ES-I3 (cell line): ENCODE data around the gene IL19.
"Not testable (repeated sequence)": the region's sequence is repeated elsewhere in the genome, so short reads cannot be mapped to it uniquely, and the experiment has no call there.

Experiments used
- H3K36me3 ChIP-seq: 2 replicates; pipeline ENCODE4 v1.6.1; 2013; ENCODE audit warnings: mild to moderate bottlenecking, low read length, control low read depth, moderate library complexity; ENCODE audit not compliant: insufficient read depth
- H3K4me1 ChIP-seq: 2 replicates; pipeline ENCODE4 v1.6.1; 2013; ENCODE audit warnings: mild to moderate bottlenecking, control low read depth, low read length; ENCODE audit not compliant: insufficient read depth
- H3K9ac ChIP-seq: 2 replicates; pipeline ENCODE4 v1.6.1; 2013; ENCODE audit warnings: low read depth, mild to moderate bottlenecking, low read length, moderate library complexity
- H3K9me3 ChIP-seq: 2 replicates; pipeline ENCODE4 v1.6.1; 2013; ENCODE audit warnings: mild to moderate bottlenecking, low read length, moderate library complexity; ENCODE audit not compliant: control insufficient read depth, insufficient read depth

The IL19 gene

DNA sequence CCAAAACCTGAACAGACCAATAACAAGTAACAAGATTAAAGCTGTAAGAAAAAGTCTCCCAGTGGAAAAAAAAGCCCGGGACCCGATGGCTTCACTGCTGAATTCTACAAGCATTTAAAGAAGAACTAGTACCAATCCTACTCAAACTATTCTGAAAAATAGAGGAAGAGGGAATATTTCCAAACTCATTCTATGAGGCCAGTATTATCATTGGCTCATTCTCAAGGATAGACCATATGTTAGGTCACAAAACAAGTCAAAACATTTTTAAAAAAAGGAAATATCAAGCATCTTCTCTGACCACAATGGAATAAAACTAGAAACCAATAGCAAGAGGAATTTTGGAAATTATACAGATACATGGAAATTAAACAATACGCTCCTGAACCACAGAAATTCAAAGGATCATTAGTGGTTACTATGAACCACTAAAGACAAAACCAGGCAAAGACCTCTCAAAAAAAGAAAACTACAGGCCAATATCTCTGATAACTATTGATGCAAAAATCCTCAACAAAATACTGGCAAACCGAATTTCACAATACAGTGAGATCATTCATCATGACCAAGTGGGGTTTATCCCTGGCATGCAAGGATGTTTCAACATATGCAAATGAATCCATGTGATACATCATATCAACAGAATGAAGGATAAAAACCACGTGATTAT lies 80.9 kb downstream of the IL19 start:
- H3K4me1 ChIP-seq = no peaks in the 10 kb centered on the region
- H3K36me3 ChIP-seq = no peaks in the 10 kb centered on the region; the same call in 1 of the 2 replicates
- no peak overlapping the region for H3K9ac ChIP-seq
- no peaks in the 10 kb centered on the region; the same call in none of the 2 replicates for H3K9me3 ChIP-seq

DNA sequence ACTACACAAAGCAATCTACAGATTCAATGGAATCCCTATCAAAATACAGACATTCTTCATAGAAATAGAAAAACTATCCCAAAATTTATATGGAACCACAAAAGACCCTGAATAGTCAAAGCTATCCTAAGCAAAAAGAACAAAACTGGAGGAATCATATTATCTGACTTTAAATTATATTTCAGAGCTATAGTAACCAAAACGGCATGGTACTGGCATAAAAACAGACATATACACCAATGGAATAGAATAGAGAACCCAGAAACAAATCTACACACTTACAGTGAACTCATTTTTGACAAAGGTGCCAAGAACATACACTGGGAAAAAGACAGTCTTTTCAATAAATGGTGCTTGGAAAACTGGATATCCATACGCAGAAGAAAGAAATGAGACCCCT lies 82.1 kb downstream of the IL19 start:
- not testable (repeated sequence) for H3K36me3 ChIP-seq, H3K4me1 ChIP-seq, H3K9ac ChIP-seq, H3K9me3 ChIP-seq

DNA sequence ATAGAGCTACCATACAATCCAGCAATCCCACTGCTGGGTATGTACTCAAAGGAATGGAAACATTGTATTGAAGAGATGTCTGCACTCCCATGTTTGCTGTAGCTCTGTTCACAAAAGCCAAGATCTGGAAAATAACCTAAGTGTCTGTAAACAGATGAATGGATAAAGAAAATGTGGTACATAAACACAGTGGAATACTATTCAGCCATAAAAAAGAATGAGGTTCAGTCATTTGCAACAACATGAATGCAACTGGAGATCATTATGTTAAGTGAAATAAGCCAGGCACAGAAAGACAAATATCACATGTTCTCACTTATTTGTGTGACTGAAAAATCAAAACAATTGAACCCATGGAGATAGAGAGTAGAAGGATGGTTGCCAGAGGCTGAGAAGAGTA lies 83.1 kb downstream of the IL19 start:
- not testable (repeated sequence) for H3K9ac ChIP-seq, H3K36me3 ChIP-seq, H3K9me3 ChIP-seq, H3K4me1 ChIP-seq

DNA sequence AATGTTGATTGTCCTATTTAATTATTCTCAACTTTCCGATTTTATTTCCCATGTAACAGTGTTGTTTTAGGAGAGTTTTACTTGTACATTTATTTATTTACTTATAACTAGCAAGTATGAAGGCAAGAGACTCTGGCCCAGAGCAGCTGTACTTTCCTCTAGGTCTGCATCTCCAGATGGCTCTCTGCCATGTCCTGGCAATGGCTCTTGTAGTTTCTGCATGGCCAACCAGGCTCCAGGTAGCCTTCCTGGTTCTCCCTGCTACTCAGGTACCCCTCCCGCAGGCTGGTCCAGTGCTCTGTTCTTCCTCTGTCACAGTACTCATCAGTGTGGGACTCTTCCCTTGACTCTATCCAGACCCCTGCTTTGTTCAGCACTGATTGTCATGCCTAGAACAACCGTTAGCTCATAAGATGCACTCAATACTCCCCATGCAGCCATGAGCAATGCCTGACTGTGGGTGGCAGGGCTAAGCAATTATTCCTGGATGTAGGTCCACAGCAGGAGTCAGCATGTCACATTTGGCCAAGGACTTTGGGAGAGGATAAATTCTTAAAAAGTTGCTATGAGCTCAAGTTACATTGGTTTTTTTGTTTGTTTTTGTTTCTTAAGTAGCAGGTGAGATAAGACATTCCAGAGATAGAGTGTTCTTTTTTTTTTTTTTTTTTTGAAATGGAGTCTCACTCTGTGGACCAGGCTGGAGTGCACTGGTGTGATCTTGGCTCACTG lies 84.0 kb downstream of the IL19 start:
- Histone ChIP-seq H3K9ac (no peak overlapping the region), H3K4me1 (no peaks in the 10 kb centered on the region), H3K9me3 (no peaks in the 10 kb centered on the region; the same call in none of the 2 replicates), H3K36me3 (no peaks in the 10 kb centered on the region; the same call in 1 of the 2 replicates)

DNA sequence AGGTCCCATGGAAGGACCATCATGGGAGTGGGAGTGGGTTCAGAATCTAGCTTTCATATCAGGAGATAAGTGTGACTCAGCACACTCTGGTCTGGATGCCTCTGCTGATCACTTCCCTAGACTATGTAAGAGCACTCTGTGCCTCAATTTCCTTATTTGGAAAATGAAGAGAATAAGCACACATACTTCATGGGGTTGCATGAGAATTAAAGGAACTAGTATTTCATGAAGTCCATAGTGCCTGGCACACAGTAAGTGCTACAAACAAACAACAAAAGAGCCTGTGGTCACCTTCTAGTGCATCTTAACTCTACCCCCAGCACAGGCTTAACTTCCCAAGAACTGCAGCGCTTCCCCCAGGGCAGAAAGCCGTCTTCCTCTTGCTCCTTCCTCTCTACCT lies 85.3 kb downstream of the IL19 start:
- H3K36me3 ChIP-seq = no peaks in the 10 kb centered on the region; the same call in 1 of the 2 replicates
- no peaks in the 10 kb centered on the region for H3K4me1 ChIP-seq
- no peak overlapping the region for H3K9ac ChIP-seq
- no peaks in the 10 kb centered on the region; the same call in none of the 2 replicates for H3K9me3 ChIP-seq

DNA sequence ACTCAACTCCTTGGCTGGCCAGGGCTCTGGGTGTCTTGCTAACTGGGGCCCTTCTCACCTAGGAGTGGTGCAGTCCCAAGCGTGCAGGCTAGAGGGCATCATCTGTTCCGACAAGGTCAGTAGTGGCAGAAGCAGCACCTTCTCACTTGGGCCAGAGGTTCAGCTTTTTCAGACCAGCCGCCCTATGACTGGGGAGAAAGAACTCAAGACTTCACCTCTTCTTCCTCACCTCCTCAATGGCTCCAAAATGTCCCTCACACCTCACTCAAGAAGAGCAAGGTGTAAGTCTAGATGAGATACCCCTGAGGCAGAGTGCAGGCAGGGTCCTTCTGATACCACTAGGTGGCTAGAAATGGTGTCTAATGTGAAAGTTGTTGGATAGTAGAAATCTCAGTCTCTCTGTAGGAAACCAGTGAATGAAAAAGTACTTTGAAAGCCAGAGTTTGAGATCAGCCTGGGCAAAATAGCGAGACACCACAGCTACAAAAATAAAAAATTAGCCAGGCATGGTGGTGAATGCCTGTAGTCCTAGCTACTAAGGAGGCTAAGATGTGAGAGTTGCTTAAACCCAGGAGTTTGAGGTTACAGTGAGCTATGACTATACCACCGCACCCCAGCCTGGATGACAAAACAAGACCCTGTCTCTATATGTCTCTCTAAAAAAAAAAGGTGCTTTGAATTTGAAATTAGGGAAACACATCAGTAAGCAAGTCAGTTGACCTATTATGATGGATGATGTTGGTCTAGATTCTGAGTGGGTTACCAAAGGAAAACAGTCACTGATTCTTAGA lies 86.3 kb downstream of the IL19 start:
- no peaks in the 10 kb centered on the region for H3K4me1 ChIP-seq
- H3K36me3 ChIP-seq = no peaks in the 10 kb centered on the region; the same call in 1 of the 2 replicates
- H3K9me3 ChIP-seq = no peaks in the 10 kb centered on the region; the same call in none of the 2 replicates
- H3K9ac ChIP-seq = no peak overlapping the region

DNA sequence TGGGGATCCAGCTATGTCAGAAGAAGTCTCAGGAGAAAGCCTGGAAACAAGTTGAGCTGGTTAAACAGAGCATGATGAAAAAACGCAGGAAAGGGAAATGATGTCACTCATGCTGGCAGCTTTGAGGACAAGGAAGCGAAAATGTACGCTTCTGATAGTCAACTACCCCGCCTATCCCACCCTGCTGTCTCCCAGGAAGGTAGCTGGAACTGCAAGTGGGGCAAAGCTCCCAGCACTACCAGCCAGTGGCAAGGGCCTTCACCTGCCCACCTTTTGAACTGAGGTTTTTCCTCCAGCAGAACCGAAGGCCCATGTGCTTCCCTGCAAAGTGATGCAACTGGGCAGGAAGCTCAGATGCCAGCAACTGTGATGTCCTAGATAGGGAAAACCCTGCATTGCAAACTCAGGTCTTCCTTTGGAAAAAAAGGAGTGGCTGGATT lies 88.5 kb downstream of the IL19 start:
- H3K36me3 ChIP-seq = no peaks in the 10 kb centered on the region; the same call in 1 of the 2 replicates
- H3K9ac ChIP-seq = no peak overlapping the region
- no peaks in the 10 kb centered on the region for H3K9me3 ChIP-seq
- no peaks in the 10 kb centered on the region for H3K4me1 ChIP-seq

DNA sequence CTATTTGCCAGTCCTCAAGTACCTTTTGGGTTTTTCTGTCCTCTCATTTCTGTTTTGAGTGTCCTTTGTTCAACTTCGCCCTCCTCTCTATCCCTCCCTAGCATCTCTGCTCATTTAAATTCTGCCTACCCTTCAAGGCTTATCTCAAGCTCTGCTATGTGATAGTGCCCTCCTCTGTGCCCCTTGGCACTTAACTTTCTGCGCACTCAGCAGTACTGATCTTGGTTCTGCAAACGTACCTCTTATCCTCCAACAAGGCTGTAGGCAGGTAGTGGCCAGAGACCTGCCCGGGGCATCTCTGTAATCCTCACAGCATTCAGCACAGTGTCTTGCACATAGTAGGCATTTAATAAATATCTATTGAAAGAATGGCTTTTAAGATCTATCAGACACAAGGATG lies 89.6 kb downstream of the IL19 start:
- Histone ChIP-seq H3K36me3 (no peaks in the 10 kb centered on the region; the same call in 1 of the 2 replicates), H3K4me1 (no peaks in the 10 kb centered on the region), H3K9me3 (no peaks in the 10 kb centered on the region), H3K9ac (no peak overlapping the region)

DNA sequence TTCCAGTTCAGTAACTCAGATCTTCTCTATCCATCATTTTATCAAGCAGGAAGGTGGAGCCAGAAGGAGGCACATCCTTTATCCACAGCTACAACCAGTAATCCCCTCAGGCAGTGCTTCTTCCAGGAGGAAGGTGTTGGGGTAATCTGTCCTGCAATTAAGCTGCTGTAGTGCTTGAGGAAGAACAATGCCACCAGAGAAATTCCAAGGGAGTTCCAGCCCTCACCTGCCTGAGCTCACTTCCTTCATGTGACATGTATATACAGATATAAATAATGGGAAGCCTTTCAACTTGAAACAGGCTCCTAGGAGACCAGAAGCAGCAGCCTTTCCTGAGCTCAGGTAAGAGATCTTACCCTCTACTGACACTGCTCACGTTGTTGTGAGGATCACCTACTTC lies 92.7 kb downstream of the IL19 start:
- Histone ChIP-seq H3K36me3 (no peaks in the 10 kb centered on the region), H3K9me3 (no peaks in the 10 kb centered on the region), H3K4me1 (no peaks in the 10 kb centered on the region), H3K9ac (no peak overlapping the region)

DNA sequence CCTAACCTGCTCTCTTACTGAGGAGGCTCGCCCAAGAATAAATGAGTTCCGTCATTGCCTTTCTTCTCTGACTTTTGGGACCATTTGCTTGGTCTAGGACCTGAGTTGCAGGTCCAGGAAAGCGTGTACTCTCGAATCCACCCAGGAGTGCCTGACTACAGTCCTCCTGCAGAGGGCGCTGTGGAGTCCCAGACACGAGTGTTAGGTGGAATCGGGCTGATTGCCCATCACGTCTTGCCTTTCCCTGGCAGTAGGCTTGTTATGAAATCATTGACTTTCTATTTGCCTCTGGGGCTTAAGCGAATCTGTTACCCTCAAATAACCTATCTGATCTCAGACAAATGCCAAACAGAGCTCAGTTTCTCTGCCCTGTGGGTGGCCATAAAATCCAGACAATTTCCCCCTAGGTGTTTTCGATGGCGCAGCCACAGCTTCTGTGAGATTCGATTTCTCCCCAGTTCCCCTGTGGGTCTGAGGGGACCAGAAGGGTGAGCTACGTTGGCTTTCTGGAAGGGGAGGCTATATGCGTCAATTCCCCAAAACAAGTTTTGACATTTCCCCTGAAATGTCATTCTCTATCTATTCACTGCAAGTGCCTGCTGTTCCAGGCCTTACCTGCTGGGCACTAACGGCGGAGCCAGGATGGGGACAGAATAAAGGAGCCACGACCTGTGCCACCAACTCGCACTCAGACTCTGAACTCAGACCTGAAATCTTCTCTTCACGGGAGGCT lies 94.5 kb downstream of the IL19 start, which contains the start of gene IL20:
TSS of gene IL20 (plus strand) at position 685 of the 733 bp plus-strand sequence. CDS start 230 bp downstream, outside the sequence.
- H3K9ac ChIP-seq = no peak within 1 kb of the TSS
- no peaks in the 10 kb centered on the region for H3K4me1 ChIP-seq
- H3K9me3 ChIP-seq = no peaks in the 10 kb centered on the region
- H3K36me3 ChIP-seq = no peaks in the 10 kb centered on the region

DNA sequence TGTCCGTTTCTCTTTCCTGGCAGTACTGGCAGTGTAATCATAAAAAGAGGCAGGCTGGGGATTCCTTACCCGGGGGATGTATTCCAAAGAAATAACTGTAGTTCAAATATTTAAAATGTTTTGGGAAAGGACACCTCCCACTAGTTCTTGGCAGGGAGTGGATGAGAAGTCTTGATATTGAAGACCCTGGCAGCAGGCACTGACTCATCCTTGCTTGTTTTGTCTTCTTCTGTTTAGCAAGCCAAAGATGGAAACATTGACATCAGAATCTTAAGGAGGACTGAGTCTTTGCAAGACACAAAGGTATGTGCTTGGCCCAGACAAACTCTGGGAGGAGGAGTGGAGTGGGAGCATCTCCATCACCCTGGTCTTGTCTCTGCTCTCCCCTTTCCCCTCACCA lies 95.5 kb downstream of the IL19 start:
- H3K9ac ChIP-seq = no peak overlapping the region
- no peaks in the 10 kb centered on the region for H3K36me3 ChIP-seq
- no peaks in the 10 kb centered on the region for H3K9me3 ChIP-seq
- H3K4me1 ChIP-seq = no peaks in the 10 kb centered on the region

DNA sequence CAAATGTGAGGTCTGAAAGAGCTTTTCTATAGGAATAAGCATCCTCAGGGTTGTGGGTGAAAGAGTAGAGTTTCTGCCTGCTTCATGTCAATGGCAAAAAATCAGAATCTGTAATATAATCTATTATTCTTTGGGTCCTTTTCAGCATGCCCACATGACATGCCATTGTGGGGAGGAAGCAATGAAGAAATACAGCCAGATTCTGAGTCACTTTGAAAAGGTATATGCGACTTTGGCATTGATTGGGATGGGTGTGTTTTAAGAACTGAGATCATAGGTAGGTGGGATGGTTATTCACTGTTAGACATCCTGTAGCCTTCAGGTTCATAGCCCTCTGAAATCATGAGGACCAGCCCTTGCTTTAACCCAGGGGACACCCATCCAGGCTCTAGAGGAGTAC lies 96.7 kb downstream of the IL19 start:
- Histone ChIP-seq H3K36me3 (no peaks in the 10 kb centered on the region), H3K4me1 (no peaks in the 10 kb centered on the region), H3K9ac (no peak overlapping the region), H3K9me3 (no peaks in the 10 kb centered on the region)

DNA sequence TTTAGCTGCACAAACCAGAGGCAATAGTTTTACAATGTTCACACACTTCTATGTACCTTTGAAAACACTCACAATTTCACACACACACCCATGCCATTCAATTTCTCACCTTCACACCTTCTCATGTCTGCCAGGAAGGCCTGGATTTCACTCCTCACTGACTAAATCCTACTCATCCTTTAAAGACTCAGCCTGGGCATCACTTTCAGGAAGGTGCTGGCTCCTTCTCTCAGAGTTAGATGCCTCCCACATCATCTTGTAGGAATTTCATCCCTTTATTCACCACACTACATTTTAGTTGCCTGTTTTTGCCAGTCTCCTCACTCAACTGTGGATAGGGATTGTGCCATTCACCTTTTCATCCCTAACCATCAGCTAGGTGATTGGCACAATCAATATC lies 97.1 kb downstream of the IL19 start:
- Histone ChIP-seq H3K4me1 (no peaks in the 10 kb centered on the region), H3K9me3 (no peaks in the 10 kb centered on the region), H3K36me3 (no peaks in the 10 kb centered on the region), H3K9ac (no peak overlapping the region)

DNA sequence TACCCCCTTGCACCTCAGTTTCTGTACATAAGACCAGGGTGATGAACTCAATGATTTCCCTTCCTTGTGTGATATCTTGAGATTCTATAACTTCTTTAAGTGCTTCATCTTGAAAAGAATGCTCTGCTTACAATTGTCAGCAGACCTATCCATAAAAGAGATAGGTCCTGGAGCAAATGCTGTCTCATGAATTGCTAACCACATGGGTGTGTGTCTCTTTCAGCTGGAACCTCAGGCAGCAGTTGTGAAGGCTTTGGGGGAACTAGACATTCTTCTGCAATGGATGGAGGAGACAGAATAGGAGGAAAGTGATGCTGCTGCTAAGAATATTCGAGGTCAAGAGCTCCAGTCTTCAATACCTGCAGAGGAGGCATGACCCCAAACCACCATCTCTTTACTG lies 97.7 kb downstream of the IL19 start:
- H3K9me3 ChIP-seq = no peaks in the 10 kb centered on the region
- no peaks in the 10 kb centered on the region for H3K36me3 ChIP-seq
- H3K9ac ChIP-seq = no peak overlapping the region
- no peaks in the 10 kb centered on the region for H3K4me1 ChIP-seq
